Spleen (tissue), 7 donors: ENCODE measurements around the gene EEF1AKMT3.

Source experiments
- CTCF ChIP-seq, 11 experiments: fragments of 200-600 bp in 7 of 11; fragments of 450-650 bp in 4 of 11; sonication (generic) in 4 of 11; IDR thresholded peaks in 8 of 11; conservative IDR thresholded peaks in 3 of 11; 1 replicate in 7 of 11; 2 replicates in 4 of 11; pipeline versions ENCODE4 v1.4.0 to v1.8.0; 2016 to 2021; ENCODE audit warnings: antibody characterized with exemption in 11 of 11, inconsistent platforms in 4 of 11, mild to moderate bottlenecking in 1 of 11
- POLR2A ChIP-seq, 3 donors: fragments of 450-650 bp; IDR thresholded peaks; one replicate each; pipeline ENCODE4 v1.5.1; 2017; ENCODE audit warnings: antibody characterized with exemption in 3 of 3, mild to moderate bottlenecking in 1 of 3
- donor health status: DM: no; HTN: no; CAD: no; lungs with moderate emphysema.
- donor health status: DM: no; HTN: no; CAD: no.
- donor health status: DM: no; HTN: no; CAD: no.

DNA sequence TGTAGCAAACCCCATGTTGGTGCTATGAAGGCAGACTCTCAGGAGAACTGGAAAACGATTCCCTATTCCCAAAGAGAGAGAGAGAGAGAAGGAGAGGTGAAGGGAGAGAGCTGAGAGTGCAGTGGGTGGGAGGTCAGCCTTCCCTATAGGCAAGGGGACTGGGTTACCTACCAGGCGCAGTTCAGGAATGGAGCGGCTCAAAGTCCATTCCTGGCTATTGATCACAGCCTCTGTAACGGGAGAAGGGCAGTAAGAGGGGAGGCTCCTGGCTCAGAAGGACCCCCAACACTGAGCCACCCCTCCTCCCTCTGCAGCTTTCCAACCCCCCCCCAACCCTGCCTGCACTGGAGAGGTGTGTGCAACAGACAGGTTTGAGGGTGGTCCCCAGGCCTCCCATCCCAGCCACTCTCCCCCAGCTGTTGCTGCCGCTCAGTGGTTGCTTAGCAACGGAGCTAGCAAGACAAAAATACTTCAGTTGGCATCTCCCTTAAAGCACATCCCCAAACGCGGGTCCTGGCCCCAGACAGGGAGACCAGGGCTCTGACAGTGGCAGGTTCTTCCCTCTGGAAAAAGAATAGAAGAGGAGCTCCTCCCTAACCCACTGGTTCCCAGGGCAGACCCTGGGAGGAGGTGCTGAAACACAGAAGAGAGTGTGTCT, 37.1 kb upstream of the EEF1AKMT3 start:
- TF ChIP-seq CTCF (IDR thresholded peaks at IDR 0.05 in 8 of 11, conservative IDR thresholded peaks at IDR 0.05 in 3 of 11) (no peak), POLR2A (IDR thresholded peaks at IDR 0.05) (no peak)
